NCI-H128 (cell line): ENCODE data around the gene TMEM229B.

Source experiments
- DNase-seq: peaks from one replicate; lab custom pipeline; 2025; ENCODE audit not compliant: unreplicated experiment; lab: John Stamatoyannopoulos, UW

Gene TMEM229B

DNA sequence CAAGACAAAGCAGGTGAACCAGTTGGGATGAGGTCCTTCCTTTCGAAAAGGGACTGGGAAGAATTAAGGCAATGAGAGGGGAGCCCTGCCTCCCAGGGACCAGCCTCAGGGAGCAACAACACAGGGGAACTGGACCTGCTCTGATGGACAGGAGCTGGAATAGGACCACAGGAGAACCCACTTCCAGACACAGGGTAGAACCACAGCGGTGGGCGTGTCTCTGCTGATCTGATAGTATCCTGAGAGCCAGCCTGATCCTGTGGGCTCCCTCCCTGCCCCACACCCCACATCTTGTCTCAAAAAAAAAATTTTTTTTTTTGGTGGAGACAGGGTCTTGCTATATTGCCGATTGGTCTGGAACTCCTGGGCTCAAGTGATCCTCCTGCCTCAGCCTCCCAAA, 62.9 kb downstream of the TMEM229B start:
- no peak for DNase-seq

DNA sequence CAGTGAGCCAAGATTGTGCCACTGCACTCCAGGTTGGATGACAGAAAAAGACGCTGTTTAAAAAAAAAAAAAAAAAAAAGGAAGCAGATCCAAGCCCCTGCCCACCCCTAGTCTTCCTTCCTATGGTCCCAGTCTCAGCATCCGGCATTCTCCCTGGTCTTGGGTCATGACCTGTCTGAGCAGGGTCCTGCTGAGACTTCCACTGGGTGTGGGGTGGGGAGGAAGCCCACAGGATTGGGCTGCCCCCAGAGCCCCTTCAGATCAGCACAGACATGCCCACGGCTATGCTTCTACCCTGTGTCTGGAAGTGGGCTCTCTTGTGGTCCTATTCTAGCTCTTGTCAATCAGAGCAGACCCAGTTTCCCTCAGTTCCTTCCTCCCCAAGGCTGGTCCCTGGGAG, 64.0 kb downstream of the TMEM229B start:
- no peak for DNase-seq

DNA sequence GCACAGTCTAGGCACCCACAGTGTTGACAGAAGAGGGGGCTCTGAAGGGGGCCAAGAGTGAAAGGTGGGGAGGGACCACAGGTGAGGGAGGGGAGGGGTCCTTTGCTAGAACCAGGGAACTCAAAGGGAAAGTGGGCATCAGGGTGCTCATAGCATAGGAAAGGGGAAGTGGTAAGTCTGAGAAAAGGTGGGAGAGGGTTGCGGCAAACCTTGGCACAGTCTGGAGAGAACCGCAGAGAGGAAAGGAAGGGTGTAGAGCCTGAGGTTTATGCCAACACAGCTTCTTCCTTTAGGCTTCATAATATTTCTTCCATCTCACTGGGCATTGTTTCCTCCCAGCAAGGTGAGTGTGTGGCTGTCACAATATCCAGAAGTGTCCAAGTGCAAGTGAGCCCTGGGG, 65.1 kb downstream of the TMEM229B start:
- no peak for DNase-seq

DNA sequence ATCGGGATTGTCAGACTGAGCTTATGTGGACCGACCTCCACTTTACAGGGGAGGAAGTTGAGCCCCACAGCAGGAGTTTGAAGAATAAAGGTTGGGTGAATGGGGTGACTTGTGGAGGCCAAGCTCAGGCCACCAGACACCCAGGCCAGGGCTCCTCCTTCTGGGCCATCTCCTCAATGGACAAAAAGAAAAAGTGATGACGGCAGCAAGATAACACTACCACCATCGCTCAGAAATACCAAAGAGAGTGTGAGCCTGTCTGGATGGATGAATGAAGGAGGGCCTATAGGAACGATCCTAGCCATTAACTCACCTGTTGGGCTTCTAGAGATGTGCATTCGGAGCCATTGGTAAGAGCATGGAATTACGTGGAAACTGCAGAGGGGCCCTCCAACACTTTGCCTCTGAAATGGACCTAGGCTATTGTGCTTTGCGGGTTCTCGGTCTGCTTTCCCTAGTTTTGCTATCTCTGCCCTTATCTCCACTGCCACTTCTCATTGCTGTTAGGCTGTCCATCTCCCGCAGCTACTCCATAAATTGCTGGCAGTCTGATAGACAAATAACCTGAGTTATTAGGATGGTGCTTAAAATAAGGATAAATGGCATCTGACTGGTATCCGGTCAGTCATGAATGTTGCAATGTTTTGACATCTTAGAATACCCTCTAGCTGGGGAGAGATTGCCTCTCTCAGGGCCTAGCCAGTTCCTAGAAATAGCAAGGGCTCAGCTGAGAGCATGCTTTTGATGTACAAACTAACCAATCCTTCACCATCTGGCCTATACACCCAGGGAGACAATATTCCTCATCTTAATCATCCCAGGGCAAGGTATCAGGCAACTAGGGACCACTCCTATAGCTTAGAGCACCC, 66.9 kb downstream of the TMEM229B start:
- no peak for DNase-seq
